GM21515 (cell line): ENCODE data around the gene DAPP1.
A peak's percentile ranks its signal among the peaks of the same experiment; 100 is the strongest.

ENCODE experiments used
- ATAC-seq: cut with Tn5 transposase; IDR thresholded peaks from one replicate; pipeline ENCODE4 v1.9.1; 2021; ENCODE audit not compliant: unreplicated experiment

Gene DAPP1

DNA sequence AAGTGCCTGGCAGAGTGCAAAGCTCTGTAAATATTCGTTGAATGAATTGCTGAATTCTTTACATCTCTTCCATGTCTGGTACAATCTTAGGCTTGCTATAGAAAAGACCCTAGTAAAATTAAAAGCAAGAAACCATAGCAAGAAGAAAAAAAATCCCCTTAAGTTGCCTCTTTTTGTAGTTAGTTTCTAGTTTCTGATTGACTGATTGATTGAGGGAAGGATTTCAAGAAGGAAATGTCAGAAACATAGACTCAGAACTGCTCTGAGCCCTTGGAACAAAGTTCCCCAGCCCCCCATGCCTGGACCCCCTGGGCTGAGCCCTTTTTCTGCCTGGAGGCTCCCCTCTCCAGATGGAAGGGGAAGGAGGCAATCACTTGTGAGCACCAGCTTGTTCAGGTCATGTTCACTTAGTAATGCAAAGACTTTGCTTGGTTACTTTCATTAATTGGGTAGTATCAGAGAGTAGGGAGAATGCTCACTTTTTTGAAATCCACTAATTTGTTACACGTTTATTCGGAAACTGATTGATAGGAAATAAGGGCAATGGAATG is 35.6 kb downstream of the DAPP1 start:
- ATAC-seq, result no peak

DNA sequence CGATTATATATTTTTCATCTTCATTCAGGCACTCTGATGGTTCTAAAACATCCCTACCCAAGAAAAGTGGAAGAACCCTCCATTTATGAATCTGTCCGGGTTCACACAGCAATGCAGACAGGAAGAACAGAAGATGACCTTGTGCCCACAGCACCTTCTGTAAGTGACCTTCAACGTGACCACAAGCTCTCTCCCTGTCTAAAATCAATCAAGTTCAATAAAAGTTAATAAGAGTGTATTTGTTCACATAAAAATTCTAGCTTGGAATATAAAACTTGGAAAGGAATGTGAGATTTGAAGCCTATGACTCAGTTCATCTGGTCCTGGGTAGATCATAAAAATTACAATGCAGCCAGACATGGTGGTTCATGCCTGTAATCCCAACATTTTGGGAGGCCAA is 36.6 kb downstream of the DAPP1 start:
- ATAC-seq, result no peak

DNA sequence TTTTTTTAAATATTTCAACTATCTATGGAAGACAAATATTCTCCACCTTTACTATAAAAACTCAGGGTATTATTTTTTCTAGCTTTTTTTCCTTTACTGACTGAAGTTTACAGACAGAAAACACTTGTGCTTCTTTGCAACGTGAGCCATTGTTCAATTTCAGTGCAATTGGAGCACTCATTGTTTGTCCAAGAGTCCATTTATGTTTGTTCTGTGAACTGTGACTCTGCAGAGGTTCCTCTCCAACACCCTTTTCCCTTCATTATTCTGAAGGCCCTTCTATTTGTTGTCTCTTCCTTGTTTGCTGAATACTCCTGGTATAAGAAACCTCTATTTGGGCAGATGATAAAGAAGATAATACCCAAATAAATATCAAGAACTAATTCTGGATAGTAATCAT is 37.4 kb downstream of the DAPP1 start:
- no peak for ATAC-seq

DNA sequence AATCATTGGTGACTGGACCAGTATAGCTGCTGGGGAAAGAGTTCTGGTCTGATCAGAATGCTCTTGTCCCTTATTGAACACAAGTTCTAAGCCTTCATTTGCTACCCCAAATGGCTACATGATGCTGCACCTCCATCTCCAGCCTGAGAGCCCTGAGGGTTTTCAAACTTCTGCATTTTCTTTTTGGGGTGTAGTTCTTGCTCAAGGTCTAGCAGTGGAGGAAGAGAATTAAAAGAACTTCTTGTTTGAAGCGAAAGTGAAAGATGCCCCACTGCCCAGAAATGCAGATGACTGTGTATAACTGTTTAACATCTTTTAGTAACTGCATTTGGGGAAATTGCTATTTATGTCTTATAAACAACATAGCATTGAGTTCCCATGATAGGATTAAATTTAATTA is 39.1 kb downstream of the DAPP1 start:
- ATAC-seq, result peak; percentile 52

DNA sequence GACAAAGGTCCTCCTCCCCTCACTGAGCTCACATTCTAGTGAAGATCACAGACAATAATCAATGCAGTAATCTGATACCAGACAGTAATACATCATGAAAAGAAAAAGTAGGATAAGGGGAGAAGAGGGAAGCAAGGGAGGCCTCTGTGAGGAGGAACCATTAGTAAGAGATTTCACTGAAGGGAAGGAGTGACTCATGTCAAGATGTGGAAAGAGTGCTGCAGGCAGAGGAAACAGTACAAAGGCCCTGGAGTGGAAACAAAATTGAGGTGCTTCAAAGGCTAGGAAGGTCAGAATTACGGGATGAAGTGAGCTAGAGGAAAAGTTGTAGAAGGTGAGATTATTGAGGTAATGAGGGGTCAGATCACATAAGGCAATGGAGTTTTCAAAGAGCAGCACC is 39.5 kb downstream of the DAPP1 start:
- ATAC-seq, result no peak

DNA sequence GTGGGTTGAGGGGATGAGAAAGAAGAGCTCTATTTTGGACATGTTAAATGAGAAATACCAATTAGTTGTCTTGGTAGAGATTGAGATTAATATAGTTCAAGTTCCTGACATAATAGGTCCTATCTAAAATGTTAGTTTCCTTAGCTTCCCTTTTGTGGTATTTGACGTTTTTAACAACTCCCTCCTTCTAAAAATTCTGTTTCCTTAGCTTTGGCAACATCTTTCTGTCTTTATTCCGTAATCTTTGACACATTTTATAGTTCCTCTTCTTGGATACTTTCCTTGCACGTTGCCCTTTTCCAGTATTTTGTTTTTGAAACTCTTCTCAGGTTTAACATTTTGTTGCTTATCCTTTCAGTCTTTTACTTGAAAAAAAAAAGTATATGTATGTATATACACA is 40.7 kb downstream of the DAPP1 start:
- no peak for ATAC-seq

DNA sequence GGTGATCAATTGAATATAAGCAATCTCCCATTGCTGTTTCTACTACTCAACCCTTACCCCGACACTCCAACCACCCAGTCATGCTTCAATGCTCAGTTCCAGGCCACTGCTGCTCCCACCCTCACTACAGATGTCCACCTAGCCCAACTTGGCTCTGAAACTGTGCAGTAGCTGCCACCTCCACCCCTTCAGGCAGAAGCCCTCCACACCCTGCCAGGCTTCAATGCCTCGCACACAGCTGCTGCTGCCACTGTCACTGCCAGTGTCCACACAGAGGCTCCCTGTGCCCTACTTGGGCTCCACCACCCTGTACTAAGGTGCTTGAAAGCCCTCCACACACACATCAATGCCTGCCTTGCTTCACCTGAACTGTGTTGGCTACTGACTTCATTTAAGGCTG is 43.0 kb downstream of the DAPP1 start:
- ATAC-seq, result no peak

DNA sequence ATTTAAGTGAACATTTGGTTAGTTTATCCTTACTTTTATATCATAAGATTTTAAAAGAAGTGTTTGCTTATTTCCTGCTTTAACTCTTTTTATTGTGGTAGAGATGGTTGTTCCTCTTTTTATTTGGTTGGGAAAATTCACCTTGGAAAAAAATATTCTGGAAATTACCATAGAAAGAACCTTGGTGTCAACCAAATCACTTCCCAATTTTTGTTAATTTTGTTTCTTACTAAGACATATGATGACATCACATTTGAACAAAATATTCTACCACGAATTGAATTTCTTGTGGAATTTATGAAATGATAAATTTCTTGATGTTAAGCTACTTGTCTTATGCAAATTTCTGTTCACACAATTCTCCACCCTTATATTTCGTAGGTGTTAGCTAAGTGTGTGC is 43.9 kb downstream of the DAPP1 start:
- no peak for ATAC-seq

DNA sequence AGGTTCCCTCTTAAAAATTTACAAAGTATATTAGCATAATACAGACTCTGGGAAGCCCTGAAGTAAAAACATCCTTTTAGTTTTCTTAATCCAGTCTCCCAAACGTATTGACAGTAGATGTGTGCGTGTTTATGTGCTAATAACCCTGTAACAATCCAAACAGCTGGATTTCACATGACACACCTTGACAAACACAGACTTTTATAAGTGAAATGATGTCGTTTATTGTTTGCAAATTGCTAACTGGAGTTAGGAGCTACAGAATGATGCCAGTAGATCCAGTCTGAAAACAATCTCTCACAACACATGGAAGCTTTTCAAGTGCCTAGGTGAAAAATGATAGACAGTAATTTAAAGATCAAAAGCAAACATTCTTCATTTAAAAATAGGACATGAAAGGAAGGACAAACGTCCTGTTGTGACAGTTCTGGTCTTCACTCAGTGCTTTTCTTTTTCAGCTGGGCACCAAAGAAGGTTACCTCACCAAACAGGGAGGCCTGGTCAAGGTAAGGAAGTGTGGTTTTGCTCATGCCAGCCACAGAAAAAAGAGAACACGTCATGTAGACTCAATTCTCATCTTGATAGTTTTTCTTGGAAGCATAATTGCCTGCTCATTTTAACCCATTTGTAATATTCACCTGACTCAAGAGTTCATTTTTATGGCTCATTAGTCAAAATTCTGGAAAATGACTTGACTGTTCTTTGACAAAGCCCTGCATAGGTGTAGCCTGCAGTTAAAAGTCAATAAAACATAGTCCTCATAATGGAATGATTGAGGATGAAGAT is 44.7 kb downstream of the DAPP1 start:
- ATAC-seq, result no peak

DNA sequence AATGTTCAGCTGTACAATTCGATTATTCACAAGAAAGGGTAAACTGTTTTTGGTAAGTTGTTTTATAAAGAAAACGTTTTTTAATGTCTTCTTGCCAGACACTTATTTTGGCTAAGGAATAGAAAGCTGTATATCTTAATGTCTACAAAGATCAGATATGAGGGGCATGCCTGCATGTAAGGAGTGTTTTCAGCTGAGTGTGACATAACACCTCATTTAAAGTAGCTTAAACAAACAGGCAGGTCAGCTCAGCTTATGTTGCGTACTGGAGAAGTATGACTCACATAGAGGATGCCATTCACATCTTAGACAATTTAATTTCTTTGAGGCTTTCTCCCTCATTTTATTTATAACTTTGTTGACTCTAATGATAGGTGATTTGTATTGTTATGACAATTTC is 47.2 kb downstream of the DAPP1 start:
- no peak for ATAC-seq

DNA sequence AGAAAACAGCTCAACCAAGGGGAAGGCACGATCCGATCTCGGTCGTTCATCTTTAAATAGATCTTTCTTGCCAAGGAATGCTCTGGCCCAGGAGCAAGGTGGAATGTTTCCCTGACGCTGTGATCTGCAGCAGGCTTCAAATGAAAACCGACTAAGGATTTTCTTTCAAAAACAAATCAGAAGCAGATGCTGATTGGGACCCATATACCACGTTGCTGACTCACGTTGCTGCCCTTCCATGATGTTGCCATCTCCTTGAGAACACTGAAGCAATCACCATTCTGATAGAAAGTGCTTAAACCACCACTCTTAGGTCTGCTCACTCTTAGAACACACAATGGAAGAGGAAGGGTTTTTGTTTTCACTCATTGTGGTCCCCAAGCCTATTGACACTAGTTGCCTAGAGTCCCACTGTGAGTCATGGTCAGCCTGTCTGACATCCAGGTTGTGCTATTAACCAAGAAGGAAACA is 51.5 kb downstream of the DAPP1 start:
- no peak for ATAC-seq

DNA sequence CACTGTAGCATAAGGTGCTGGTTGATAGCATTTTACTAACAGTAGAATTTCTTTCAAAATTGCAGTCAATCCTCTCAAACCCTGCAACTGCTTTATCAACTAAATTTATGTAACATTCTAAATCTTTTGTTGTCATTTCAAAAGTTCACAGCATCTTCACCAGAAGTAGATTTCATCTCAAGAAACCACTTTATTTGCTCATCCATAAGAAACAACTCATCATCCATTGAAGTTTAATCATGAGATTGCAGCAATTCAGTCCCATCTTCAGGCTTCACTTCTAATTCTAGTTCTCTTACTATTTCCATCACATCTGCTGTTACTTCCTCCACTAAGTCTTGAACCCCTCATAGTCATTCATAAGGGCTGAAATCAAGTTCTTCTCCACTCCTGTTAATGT is 55.9 kb downstream of the DAPP1 start:
- ATAC-seq, result no peak

DNA sequence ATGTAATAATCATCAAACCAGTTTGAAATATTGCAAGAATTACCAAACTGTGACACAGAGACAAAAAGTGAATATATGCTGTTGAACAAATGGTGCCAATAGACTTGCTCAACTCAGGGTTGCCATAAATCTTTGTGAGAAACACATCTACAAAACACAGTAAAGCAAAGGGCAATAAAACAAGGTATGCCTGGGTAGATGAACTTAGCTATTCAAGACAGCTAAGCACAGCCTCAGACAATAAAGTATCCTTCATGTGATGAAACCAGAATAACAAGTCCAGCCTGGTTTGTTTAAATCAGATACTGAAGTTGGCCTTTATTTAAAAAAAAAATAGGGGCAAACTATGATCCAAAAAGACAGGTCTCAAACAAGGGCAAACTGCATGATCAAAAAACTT is 58.4 kb downstream of the DAPP1 start:
- ATAC-seq, result no peak

DNA sequence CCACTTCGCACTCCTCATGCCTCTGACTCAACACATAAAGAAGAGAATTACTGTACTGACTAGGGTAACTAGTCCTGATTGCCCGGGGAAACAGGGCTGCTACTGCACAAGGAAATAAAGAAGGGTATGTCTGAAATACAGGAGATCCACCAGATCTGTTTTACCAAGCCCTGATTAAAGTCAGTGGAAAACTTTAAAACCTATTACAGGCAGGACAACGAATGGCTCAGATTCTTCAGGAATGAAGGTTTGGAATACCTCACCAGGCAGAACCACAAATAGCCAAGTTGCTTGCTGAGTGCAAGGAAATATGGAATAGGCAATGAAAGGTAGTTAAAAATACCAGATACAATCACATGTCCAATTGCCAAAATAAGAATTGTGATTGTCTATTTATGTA is 60.3 kb downstream of the DAPP1 start:
- ATAC-seq, result no peak

DNA sequence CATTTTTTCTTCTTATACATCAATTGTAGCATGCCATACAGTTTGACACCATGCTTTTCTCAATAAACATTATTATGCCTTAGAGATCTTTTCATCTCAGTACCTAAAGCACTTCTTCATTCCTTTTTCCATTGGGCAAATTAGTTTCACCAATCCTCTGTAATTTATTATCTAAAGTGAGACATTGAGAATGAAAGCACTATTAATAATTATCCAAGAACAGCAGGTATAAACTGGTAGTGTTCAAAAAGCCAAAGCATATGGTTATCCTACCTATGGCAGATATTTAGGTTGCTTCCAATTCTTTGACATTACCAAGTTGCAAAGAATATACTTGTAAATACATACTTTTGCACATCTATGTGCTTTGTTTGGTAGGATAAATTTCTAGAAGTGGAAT is 62.0 kb downstream of the DAPP1 start:
- no peak for ATAC-seq

DNA sequence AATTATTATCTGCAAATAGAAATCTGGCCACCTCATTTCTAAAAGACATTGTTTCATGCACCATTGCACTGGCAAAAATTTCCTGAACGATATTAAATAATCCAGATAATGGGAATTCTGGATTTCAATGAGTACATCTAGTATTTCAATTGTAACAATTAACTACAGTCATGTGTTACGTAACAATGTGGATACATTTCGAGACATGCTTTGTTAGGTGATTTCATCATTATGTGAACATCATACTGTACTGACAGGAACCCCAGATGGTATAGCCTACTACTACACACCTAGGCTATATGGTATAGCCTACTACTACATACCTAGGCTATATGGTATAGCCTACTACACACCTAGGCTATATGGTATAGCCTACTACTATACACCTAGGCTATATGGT is 62.8 kb downstream of the DAPP1 start:
- ATAC-seq, result no peak

DNA sequence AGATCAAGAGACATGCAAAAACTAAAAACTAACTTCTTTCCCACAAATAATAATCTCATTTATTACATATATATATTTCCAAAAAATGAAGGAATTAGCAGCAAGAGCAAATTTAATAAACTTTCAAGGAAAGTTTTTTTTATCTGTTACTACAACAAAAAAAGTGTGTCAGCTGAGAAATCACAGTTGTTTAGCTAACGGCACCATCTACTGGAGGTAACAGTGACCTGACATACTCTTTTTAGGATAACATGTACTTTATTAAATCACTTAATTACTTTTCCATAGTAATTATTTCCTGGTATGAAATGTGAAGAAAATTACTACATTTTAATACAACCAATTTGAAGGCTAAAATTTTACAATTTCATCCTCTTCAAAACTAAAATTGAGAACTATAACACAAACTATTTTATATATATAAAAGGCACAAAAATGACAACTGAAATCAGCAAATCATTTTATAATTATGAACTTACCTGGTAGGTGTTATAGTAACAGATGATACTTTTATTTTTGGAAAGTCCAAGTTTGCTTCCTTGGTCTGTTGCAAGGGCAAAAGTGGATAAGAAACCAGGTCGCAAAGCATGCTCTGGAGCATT is 68.5 kb downstream of the DAPP1 start:
- no peak for ATAC-seq

DNA sequence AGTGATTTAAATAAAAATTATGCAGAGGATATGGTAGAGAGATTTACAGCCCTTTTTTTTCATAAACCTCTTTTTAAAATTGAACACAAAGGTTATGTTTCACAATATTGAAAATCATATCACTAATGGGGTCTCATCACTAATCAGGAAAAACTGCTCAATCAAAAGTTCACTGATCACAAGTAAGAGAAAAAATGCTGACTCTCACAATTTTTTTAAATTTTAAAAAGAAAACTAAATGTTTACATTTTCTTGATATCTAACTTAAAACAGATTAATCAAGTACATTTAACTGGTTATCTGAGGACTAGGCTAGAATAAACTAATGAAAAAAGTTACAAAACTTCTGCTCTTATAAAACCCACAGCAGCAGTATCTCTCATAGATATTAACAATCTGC is 69.1 kb downstream of the DAPP1 start:
- no peak for ATAC-seq

DNA sequence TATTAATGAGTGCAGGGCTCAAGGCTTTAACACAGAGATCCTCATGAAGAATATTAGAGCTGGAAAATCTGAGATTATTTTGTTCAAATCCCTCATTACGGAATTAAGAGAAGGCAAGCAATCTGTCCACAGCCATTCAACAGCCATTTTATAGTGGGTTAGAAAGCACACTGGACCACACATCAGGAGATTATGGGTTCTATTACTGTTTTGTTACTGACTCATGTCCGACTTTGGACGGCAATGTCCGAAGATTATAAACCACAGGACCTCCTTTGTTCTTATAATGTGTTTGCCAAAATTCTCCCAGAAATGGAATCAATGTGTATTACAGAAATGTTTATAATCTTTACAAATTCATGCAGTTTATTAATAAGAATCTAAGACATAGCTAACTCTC is 69.5 kb downstream of the DAPP1 start:
- no peak for ATAC-seq

DNA sequence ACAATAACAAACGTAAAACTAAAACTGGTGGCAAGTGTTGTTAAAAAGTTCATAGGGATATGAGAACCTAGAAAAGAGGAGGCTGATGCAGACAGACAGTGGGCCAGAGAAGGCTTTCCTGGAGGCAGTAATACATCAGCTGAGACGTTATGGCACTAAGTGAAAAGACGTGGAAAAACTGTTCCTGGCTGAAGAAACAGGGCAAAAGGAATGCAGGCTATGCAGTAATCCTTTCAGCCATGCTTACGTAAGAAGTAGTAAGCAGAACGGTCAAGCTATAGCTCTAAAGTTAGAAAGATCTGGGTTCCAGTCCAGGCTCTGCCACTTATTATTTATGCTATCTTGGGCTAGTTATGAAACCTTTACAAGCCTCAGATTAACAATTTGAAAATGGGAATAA is 71.2 kb downstream of the DAPP1 start:
- ATAC-seq, result no peak

DNA sequence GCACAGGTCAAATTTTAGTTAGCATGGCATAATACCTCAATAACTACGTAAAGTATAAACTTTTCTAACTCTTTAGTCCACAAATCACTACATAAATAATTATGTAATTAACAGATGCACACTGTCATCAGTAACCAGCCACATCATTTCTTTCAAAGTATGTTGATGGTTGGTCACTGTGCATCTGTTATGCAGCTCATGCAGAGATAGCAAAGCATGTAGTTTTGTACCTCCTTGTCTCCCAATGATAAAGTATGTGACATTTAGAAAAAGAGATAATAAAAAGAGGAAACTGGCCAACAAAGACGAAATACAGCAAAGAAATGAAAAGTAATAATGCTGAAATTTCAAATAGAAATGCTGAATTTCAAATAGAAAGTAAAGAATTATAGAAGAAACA is 74.7 kb downstream of the DAPP1 start:
- ATAC-seq, result no peak

DNA sequence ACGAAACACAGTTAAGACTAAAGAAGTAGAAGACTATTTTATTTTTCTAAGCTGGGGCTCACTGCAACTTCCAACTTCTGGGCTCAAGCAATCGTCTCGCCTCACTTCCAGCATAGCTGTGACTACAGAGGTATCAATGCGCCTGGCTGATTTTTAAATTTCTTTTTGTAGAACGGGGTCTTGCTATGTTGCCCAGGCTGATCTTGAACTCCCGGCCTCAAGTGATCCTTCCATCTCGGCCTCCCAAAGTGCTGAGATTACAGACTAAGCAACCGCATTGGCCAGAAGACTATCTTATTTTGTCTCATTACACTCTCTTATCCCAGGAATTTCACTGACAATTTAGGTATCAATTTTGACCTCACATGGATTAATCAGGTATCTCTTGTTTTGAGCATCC is 76.4 kb downstream of the DAPP1 start:
- no peak for ATAC-seq

DNA sequence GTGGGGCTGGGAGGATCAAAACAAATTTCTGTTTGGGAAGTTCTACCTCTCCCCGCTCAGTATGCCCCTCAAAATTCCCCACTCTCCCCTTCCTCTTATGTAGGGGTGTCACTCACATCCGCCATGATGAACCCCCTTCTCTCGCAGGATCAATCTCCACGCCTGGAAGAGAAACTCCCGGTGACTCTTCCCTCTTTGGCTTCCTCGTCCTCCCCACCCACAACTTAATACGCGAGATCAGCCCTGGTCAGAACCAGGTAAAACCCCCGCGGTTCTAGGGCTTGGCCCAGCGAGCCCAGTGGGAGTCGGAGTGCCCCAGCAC is 77.2 kb downstream of the DAPP1 start:
- peak; percentile 27 for ATAC-seq
